ENCODE results near the gene OSBPL1A. TPM values are rescaled to one million over a fixed set of nuclear protein-coding genes. Genes with fewer than 3 reads are reported as not detected.

The OSBPL1A gene
- total RNA-seq, 1 experiment from 2014 or later = 34.8 TPM

GRCh38 chr18:24249716-24250115 lies 147.9 kb downstream of the OSBPL1A start:
- peaks cover 21% of the 10 kb centered on the region for H3K4me1 Mint-ChIP-seq (ENCODE audit: low read depth, unreplicated experiment)
- no peak overlapping the region for H3K4me3 Mint-ChIP-seq (ENCODE audit: low read depth, unreplicated experiment)
- no peak overlapping the region for H3K27ac Mint-ChIP-seq (ENCODE audit: unreplicated experiment)
- no peaks in the 10 kb centered on the region for H3K36me3 Mint-ChIP-seq (ENCODE audit: insufficient read depth, unreplicated experiment)
- peaks cover 2% of the 10 kb centered on the region for H3K9me3 Mint-ChIP-seq (ENCODE audit: low read depth, unreplicated experiment)
- TF ChIP-seq CTCF (IDR thresholded peaks at IDR 0.05; ENCODE audit: unreplicated experiment) = no peak
- intact Hi-C loops (cut with micrococcal nuclease; ENCODE audit: unreplicated experiment) = loop anchor here (10.0 kb wide), 1 partner anchor 55 kb away; no protein-coding TSS in a partner anchor
- DNase-seq = no peak
- BruUV-seq (replicated peaks) = no TSS peak
- CTCF ChIA-PET = no interaction called here
- no peaks in the 10 kb centered on the region for H3K27me3 Mint-ChIP-seq (ENCODE audit: unreplicated experiment)

DNA sequence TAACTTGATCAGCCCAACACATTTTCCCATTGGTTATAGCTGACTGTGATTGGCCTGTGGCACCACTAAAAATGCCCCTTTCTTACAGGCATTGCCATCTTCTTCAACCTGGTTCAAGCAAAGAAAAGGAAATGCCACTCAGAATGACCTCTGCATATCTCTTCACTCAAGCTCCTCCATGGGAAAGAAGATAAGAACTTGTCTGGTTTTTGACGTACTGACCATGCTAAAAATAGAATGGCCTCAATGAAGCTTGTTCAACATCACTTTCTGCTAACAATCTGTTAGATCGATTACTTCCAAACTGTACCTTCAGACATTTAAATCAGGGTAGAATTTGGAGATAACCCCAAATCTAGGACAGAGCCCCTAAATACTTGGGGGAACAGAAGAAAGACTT lies 149.3 kb downstream of the OSBPL1A start:
- Mint-ChIP-seq H3K27ac (ENCODE audit: unreplicated experiment) (no peak overlapping the region), H3K9me3 (ENCODE audit: low read depth, unreplicated experiment) (peaks cover 2% of the 10 kb centered on the region), H3K27me3 (ENCODE audit: unreplicated experiment) (no peaks in the 10 kb centered on the region), H3K4me1 (ENCODE audit: low read depth, unreplicated experiment) (peaks cover 10% of the 10 kb centered on the region), H3K4me3 (ENCODE audit: low read depth, unreplicated experiment) (no peak overlapping the region), H3K36me3 (ENCODE audit: insufficient read depth, unreplicated experiment) (no peaks in the 10 kb centered on the region)
- TF ChIP-seq CTCF (IDR thresholded peaks at IDR 0.05; ENCODE audit: unreplicated experiment) = no peak
- intact Hi-C loops (cut with micrococcal nuclease; ENCODE audit: unreplicated experiment) = no loop called here
- CTCF ChIA-PET = no interaction called here
- BruUV-seq (replicated peaks) = no TSS peak
- DNase-seq = no peak

DNA sequence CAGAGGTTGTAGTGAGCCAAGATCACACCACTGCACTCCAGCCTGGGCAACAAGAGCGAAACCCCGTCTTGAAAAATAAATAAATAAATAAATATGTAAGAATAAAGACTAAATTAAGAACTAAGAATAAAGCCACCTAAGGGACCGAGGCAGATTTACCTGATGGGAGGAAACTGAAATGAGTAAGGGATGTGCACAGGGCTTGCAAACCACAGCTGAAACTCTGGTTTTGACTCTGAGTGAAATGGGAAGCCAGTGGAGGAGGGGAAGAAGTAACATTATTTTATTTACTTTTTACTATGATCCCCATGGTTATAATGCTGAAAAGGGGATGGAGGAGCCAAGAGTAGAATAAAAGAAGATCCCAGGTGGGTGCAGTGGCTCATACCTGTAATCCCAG lies 151.5 kb downstream of the OSBPL1A start:
- H3K27ac Mint-ChIP-seq (ENCODE audit: unreplicated experiment) = no peak overlapping the region
- intact Hi-C loops (cut with micrococcal nuclease; ENCODE audit: unreplicated experiment) = no loop called here
- BruUV-seq (replicated peaks) = no TSS peak
- no peak for DNase-seq
- H3K36me3 Mint-ChIP-seq (ENCODE audit: insufficient read depth, unreplicated experiment) = no peaks in the 10 kb centered on the region
- no peak overlapping the region for H3K4me3 Mint-ChIP-seq (ENCODE audit: low read depth, unreplicated experiment)
- CTCF ChIA-PET = no interaction called here
- H3K9me3 Mint-ChIP-seq (ENCODE audit: low read depth, unreplicated experiment) = peaks cover 2% of the 10 kb centered on the region
- no peaks in the 10 kb centered on the region for H3K27me3 Mint-ChIP-seq (ENCODE audit: unreplicated experiment)
- H3K4me1 Mint-ChIP-seq (ENCODE audit: low read depth, unreplicated experiment) = no peaks in the 10 kb centered on the region
- no peak for TF ChIP-seq CTCF (IDR thresholded peaks at IDR 0.05; ENCODE audit: unreplicated experiment)

DNA sequence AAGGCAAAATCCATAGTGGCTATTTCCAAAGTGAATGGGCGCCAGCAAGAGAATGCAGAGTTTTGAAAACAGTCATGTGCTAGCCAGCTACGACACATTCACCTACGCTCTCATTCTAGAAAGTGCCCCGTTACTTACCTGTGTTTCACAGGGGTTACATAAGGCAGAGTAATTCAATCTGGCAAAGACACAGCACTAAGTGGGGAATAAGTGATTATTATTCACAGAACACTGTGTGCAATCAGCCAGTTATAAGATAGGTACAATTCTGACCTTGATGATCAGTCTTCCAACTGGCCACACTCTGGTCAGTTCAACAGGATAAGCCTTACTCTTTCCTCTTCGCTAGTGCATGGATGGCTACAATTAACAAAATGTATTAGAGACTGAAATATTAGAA lies 152.9 kb downstream of the OSBPL1A start:
- DNase-seq = no peak
- Mint-ChIP-seq H3K9me3 (ENCODE audit: low read depth, unreplicated experiment) (peaks cover 2% of the 10 kb centered on the region), H3K27me3 (ENCODE audit: unreplicated experiment) (no peaks in the 10 kb centered on the region), H3K27ac (ENCODE audit: unreplicated experiment) (no peak overlapping the region), H3K36me3 (ENCODE audit: insufficient read depth, unreplicated experiment) (no peaks in the 10 kb centered on the region), H3K4me3 (ENCODE audit: low read depth, unreplicated experiment) (no peak overlapping the region), H3K4me1 (ENCODE audit: low read depth, unreplicated experiment) (no peaks in the 10 kb centered on the region)
- intact Hi-C loops (cut with micrococcal nuclease; ENCODE audit: unreplicated experiment) = no loop called here
- CTCF ChIA-PET = interaction anchor here (1.4 kb wide), 1 partner anchor 68 kb away, joined by 4 read pairs; no protein-coding TSS in a partner anchor
- BruUV-seq (replicated peaks) = no TSS peak
- no peak for TF ChIP-seq CTCF (IDR thresholded peaks at IDR 0.05; ENCODE audit: unreplicated experiment)

Measured in Calu3 (cell line).